OCI-LY1 (cell line): ENCODE results near the gene P2RY8.

ENCODE experiments used
- EZH2 ChIP-seq: fragments of 200-600 bp; sonication (generic), shearing (Covaris generic); IDR thresholded peaks from 2 replicates; pipeline ENCODE4 v1.8.0; 2017; ENCODE audit warnings: borderline replicate concordance, mixed run types, mild to moderate bottlenecking, antibody characterized with exemption, low read length, moderate library complexity, mixed read lengths
- TF ChIP-seq, protein P1 (sequence below): fragments of 200-600 bp; sonication (generic), shearing (Covaris generic); IDR thresholded peaks from 2 replicates; pipeline ENCODE4 v1.5.1; 2017; ENCODE audit warnings: mild to moderate bottlenecking, antibody characterized with exemption, low read length, moderate library complexity, mixed read lengths

DNA sequence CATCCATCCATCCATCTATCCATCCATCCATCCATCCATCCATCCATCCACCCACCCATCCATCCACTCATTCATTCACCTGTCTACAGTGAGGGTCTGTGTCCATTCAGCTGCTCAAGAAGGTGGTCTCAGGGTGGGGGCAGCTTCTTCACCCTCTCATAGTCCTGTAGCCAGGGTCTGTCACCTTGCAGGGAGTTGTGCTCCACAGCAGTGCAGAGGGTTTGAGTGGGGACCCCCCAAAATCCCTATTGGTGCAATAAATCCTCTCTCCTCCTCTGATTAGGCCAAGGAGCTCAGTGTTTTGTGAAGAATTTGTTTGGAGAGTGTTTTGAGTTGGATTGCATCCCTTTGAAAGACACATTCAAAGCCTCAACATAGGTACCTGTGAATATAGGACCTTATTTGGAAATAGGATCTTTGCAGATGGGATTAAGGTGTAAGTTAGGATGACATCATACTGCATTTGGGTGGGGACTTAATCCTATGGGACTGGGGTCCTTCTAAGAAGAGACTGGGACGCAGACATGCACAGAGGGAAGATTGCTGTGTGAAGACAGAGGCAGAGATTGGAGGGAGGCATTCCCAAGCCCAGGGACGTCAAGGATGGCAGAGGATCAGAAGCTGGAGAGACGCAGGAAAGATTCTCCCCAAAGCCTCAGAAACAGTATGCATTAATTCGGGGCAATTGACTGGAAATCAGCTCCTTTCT, 12.0 kb downstream of the P2RY8 start:
- TF ChIP-seq, protein P1, sequence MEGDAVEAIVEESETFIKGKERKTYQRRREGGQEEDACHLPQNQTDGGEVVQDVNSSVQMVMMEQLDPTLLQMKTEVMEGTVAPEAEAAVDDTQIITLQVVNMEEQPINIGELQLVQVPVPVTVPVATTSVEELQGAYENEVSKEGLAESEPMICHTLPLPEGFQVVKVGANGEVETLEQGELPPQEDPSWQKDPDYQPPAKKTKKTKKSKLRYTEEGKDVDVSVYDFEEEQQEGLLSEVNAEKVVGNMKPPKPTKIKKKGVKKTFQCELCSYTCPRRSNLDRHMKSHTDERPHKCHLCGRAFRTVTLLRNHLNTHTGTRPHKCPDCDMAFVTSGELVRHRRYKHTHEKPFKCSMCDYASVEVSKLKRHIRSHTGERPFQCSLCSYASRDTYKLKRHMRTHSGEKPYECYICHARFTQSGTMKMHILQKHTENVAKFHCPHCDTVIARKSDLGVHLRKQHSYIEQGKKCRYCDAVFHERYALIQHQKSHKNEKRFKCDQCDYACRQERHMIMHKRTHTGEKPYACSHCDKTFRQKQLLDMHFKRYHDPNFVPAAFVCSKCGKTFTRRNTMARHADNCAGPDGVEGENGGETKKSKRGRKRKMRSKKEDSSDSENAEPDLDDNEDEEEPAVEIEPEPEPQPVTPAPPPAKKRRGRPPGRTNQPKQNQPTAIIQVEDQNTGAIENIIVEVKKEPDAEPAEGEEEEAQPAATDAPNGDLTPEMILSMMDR, result no peak
- TF ChIP-seq EZH2, result no peak
